HL-60 (cell line): ENCODE results near the gene OR2H2.

Source experiments
- TF ChIP-seq, protein P1 (sequence below): IDR thresholded peaks from one replicate; pipeline ENCODE4 v1.5.1; 2011; ENCODE audit warnings: low read length, control low read depth, inconsistent platforms; ENCODE audit not compliant: insufficient read depth
- TF ChIP-seq, protein P2 (sequence below): IDR thresholded peaks from 2 replicates; pipeline ENCODE4 v1.6.1; 2012; ENCODE audit warnings: low read depth; ENCODE audit not compliant: insufficient replicate concordance

DNA sequence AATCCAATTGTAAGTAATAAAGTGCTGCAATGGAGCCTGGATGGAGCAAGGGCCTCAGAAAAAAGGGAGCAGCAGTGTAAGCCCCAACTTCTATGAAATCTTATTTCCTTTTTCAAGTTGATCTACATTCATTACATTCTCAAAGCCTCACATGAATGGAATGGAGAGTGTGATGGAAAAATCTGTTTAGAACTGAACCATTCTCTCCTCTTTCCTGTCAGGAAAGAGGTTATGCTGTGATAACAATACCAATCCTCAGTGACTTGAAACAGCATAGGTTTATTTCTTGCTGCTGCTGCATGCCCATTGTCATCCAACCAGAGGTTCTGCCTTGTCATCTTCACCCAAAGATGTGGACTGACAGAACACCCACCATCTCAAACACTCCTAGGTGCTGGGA is 8.9 kb upstream of the OR2H2 start:
- TF ChIP-seq, protein P1, sequence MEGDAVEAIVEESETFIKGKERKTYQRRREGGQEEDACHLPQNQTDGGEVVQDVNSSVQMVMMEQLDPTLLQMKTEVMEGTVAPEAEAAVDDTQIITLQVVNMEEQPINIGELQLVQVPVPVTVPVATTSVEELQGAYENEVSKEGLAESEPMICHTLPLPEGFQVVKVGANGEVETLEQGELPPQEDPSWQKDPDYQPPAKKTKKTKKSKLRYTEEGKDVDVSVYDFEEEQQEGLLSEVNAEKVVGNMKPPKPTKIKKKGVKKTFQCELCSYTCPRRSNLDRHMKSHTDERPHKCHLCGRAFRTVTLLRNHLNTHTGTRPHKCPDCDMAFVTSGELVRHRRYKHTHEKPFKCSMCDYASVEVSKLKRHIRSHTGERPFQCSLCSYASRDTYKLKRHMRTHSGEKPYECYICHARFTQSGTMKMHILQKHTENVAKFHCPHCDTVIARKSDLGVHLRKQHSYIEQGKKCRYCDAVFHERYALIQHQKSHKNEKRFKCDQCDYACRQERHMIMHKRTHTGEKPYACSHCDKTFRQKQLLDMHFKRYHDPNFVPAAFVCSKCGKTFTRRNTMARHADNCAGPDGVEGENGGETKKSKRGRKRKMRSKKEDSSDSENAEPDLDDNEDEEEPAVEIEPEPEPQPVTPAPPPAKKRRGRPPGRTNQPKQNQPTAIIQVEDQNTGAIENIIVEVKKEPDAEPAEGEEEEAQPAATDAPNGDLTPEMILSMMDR = no peak
- TF ChIP-seq, protein P2, sequence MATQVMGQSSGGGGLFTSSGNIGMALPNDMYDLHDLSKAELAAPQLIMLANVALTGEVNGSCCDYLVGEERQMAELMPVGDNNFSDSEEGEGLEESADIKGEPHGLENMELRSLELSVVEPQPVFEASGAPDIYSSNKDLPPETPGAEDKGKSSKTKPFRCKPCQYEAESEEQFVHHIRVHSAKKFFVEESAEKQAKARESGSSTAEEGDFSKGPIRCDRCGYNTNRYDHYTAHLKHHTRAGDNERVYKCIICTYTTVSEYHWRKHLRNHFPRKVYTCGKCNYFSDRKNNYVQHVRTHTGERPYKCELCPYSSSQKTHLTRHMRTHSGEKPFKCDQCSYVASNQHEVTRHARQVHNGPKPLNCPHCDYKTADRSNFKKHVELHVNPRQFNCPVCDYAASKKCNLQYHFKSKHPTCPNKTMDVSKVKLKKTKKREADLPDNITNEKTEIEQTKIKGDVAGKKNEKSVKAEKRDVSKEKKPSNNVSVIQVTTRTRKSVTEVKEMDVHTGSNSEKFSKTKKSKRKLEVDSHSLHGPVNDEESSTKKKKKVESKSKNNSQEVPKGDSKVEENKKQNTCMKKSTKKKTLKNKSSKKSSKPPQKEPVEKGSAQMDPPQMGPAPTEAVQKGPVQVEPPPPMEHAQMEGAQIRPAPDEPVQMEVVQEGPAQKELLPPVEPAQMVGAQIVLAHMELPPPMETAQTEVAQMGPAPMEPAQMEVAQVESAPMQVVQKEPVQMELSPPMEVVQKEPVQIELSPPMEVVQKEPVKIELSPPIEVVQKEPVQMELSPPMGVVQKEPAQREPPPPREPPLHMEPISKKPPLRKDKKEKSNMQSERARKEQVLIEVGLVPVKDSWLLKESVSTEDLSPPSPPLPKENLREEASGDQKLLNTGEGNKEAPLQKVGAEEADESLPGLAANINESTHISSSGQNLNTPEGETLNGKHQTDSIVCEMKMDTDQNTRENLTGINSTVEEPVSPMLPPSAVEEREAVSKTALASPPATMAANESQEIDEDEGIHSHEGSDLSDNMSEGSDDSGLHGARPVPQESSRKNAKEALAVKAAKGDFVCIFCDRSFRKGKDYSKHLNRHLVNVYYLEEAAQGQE = no peak
